GM19468 (cell line): ENCODE measurements around the gene EXOSC3.

Experiments
- ATAC-seq: cut with Tn5 transposase; IDR thresholded peaks from one replicate; pipeline ENCODE4 v1.9.1; 2021; ENCODE audit warnings: mild to moderate bottlenecking, moderate library complexity, moderate number of reproducible peaks; ENCODE audit not compliant: unreplicated experiment; ENCODE audit errors: extremely low read depth

EXOSC3 gene

DNA sequence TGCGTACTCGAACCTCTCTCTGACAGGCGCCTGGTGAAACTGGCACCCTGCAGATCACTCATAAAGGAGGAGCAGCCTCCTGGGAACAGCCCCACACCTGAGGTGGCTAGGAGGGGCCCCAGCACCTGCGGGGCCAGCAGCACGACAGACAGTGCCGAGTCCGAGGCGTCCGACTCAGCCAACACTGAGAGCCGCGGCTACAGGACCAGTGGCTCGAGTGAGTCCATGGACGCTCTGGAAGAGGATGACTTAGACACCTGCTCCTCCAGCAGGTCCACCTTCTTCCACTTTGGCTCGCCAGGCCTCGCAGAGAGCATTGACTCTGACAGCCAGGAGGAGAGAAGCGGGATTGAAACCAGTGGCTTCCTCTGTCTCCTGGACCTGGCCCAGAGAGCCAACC, 44.7 kb downstream of the EXOSC3 start:
- ATAC-seq = no peak

DNA sequence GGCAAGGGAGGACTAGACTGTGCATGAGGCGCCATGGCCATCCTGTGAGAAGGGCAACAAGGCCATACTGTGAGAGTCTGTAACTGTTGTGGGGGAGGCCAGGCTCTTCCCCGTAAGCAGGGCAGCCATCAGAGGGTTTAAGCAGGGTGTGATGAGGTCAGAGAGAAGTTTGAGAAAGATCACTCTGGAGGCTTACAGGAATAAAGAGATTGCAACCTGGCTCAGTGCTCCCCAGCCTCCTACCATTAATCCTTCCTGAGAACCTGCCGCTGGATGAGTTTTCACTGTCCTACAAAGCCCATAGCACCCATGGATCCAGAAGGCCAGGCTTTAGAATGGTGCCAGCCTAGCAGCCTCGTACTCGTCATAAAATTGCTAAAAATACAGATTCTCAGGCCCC, 45.6 kb downstream of the EXOSC3 start:
- no peak for ATAC-seq

DNA sequence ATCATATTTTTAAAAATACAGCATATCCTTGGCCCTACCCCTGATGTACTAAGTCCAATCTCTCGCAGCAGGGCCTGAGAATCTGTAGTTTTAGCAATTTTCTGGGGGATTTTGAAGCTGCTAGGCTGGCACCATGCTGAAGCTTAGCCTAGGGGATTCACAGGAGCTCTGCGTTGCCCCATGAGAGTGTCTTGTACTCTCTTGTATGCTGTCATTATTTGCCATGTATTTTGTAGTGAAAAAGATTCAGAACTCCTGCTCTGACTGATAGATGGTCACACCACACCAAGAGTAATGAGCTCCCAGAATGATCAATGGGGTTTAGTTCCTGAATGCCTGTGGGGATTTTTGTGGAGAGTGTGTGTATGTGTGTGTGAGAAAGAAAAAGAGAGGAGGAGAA, 51.9 kb downstream of the EXOSC3 start:
- no peak for ATAC-seq

DNA sequence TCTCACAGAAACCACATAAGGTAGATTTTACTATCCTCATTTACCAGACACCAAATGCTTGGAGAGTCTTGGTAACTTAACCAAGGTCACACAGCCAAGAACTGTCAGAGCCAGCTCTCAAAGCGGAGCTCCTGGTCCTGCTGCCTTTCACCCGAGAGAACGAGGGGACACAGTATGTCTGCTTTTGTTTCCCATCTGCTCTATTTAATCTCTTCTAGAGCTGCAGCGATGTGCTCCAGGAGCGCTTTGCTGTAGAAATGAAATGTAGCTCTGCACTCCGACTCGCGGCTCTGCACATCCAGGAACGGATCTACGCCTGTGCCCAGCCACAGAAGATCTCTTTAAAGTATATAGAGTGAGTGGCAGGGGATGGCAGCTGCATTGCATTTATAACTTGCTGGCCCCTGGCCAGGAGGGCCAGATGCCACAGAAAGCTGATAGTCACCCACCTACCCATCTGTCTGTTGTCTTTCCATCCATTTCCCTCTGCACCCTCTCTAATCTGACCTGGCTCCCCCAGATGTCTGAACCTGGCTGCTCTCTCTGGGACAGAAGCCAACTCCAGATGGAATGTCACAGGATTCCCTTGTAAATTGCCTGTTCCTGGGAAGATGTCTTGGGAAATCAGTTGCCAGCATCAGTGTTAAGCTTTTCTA, 52.6 kb downstream of the EXOSC3 start:
- no peak for ATAC-seq

DNA sequence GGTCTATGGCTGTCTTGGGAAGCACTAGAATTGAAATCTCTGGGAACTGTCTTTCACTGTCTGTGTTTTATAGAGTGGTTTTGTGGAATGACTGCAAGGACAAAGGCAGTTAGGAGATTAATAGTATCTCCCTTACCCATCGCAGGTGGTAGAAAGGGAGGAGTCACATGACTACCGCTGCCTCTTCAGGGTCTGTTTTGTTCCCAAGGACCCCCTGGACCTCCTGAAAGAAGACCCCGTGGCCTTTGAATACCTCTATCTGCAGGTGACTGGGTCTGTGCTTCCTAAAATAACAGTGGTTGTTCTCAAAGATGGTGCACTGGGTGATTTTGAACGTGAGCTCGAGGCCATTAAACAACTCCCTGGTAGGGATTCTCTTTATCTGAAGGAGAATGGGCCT, 54.0 kb downstream of the EXOSC3 start:
- no peak for ATAC-seq

DNA sequence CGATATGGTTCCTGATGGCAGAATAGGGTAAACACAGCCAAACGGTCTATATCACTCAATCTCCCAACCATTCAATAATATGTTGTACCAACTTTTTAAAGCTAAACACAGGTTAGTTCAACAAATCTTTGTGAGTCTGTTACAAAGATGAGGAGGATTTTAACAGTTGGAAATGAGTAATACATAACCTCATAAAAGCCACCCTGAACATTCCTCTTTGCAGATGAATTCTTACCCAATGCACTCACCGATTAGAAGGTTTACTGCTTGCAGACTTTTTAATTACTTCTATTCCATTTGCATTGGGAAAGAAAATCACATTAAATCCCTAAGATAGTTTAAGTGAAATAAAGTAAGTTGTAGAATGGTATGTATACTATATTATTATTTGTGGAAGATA, 54.6 kb downstream of the EXOSC3 start:
- ATAC-seq = no peak
